Liver (tissue), 9 donors: ENCODE measurements around the gene ACCSL. TPM values are rescaled to one million over a fixed set of nuclear protein-coding genes. Genes with fewer than 3 reads are reported as not detected.

Experiments
- DNase-seq: peaks from one replicate; pipeline ENCODE4 v3.0.0-alpha.2; 2017; ENCODE audit warnings: low spot score
- H3K27ac ChIP-seq, 2 donors: one replicate each; pipeline ENCODE4 v1.7.0; 2013; ENCODE audit warnings: inconsistent platforms in 2 of 2, low read length in 2 of 2, control low read depth in 1 of 2, low read depth in 1 of 2, mild to moderate bottlenecking in 1 of 2
- H3K27me3 ChIP-seq, 4 donors: one replicate each; pipeline versions ENCODE4 v1.6.1 to v1.7.0; 2013; ENCODE audit warnings: low read length in 3 of 4, inconsistent platforms in 1 of 4, mild to moderate bottlenecking in 1 of 4, moderate library complexity in 1 of 4; ENCODE audit not compliant: control insufficient read depth in 4 of 4, insufficient read depth in 4 of 4
- H3K36me3 ChIP-seq, 4 donors: one replicate each; pipeline versions ENCODE4 v1.6.1 to v1.7.0; 2013; ENCODE audit warnings: low read length in 3 of 4, mild to moderate bottlenecking in 3 of 4, low read depth in 1 of 4, moderate library complexity in 1 of 4; ENCODE audit not compliant: control insufficient read depth in 4 of 4, insufficient read depth in 3 of 4
- H3K4me1 ChIP-seq, 4 donors: one replicate each; pipeline versions ENCODE4 v1.6.1 to v1.7.0; 2013; ENCODE audit warnings: low read length in 3 of 4, mild to moderate bottlenecking in 3 of 4, moderate library complexity in 1 of 4; ENCODE audit not compliant: control insufficient read depth in 4 of 4, insufficient read depth in 4 of 4
- H3K4me3 ChIP-seq, 3 donors: one replicate each; pipeline versions ENCODE4 v1.6.1 to v1.7.0; 2013; ENCODE audit warnings: low read length in 3 of 3, control low read depth in 1 of 3, low read depth in 1 of 3, mild to moderate bottlenecking in 1 of 3
- H3K9ac ChIP-seq, 2 donors: one replicate each; pipeline ENCODE4 v1.7.0; 2013; ENCODE audit warnings: low read length in 2 of 2, mild to moderate bottlenecking in 2 of 2, moderate library complexity in 2 of 2, control low read depth in 1 of 2, low read depth in 1 of 2
- H3K9me3 ChIP-seq, 4 donors: one replicate each; pipeline versions ENCODE4 v1.6.1 to v1.7.0; 2013; ENCODE audit warnings: low read length in 3 of 4; ENCODE audit not compliant: control insufficient read depth in 4 of 4
- ATF3 ChIP-seq: IDR thresholded peaks from 2 replicates; pipeline ENCODE4 v1.6.1; 2016; ENCODE audit warnings: antibody characterized with exemption
- CTCF ChIP-seq: fragments of 150-350 bp; IDR thresholded peaks from 2 replicates; pipeline ENCODE4 v1.5.1; 2017; ENCODE audit warnings: improper control_type of control experiment, low read depth, low read length; ENCODE audit not compliant: missing input control
- EGR1 ChIP-seq, 2 donors: IDR thresholded peaks; 2 replicates each; pipeline ENCODE4 v1.6.1; 2016 to 2018; ENCODE audit warnings: antibody characterized with exemption in 2 of 2, low read depth in 2 of 2
- FOXA1 ChIP-seq: IDR thresholded peaks from 2 replicates; pipeline ENCODE4 v1.6.1; 2016; ENCODE audit warnings: antibody characterized with exemption
- FOXA2 ChIP-seq: IDR thresholded peaks from 2 replicates; pipeline ENCODE4 v1.6.1; 2016; ENCODE audit warnings: antibody characterized with exemption
- GABPA ChIP-seq, 2 donors: IDR thresholded peaks in 1 of 2; conservative IDR thresholded peaks in 1 of 2; 2 replicates each; pipeline ENCODE4 v1.6.1; 2016; ENCODE audit warnings: antibody characterized with exemption in 2 of 2, mild to moderate bottlenecking in 1 of 2, moderate library complexity in 1 of 2
- HNF4A ChIP-seq, 2 donors: conservative IDR thresholded peaks; 2 replicates each; pipeline ENCODE4 v1.6.1; 2016; ENCODE audit warnings: antibody characterized with exemption in 2 of 2, mild to moderate bottlenecking in 2 of 2
- HNF4G ChIP-seq: IDR thresholded peaks from 2 replicates; pipeline ENCODE4 v1.6.1; 2016; ENCODE audit warnings: antibody characterized with exemption
- JUND ChIP-seq, 2 donors: IDR thresholded peaks; 2 replicates each; pipeline ENCODE4 v1.6.1; 2016; ENCODE audit warnings: antibody characterized with exemption in 2 of 2
- MAX ChIP-seq: IDR thresholded peaks from 2 replicates; pipeline ENCODE4 v1.6.1; 2016; ENCODE audit warnings: antibody characterized with exemption
- NR2F2 ChIP-seq: IDR thresholded peaks from 2 replicates; pipeline ENCODE4 v1.6.1; 2016; ENCODE audit warnings: antibody characterized with exemption
- RAD21 ChIP-seq, 2 donors: IDR thresholded peaks; 2 replicates each; pipeline ENCODE4 v1.6.1; 2016; ENCODE audit warnings: antibody characterized with exemption in 2 of 2, mild to moderate bottlenecking in 2 of 2
- REST ChIP-seq: IDR thresholded peaks from 2 replicates; pipeline ENCODE4 v1.6.1; 2016; ENCODE audit warnings: antibody characterized with exemption, mild to moderate bottlenecking
- RXRA ChIP-seq, 2 donors: IDR thresholded peaks; 2 replicates each; pipeline ENCODE4 v1.6.1; 2017 to 2018; ENCODE audit warnings: antibody characterized with exemption in 2 of 2, mild to moderate bottlenecking in 1 of 2
- SP1 ChIP-seq: IDR thresholded peaks from 2 replicates; pipeline ENCODE4 v1.6.1; 2018; ENCODE audit warnings: antibody characterized with exemption, mild to moderate bottlenecking
- TAF1 ChIP-seq: conservative IDR thresholded peaks from 2 replicates; pipeline ENCODE4 v1.6.1; 2016; ENCODE audit warnings: antibody characterized with exemption, mild to moderate bottlenecking
- YY1 ChIP-seq: IDR thresholded peaks from 2 replicates; pipeline ENCODE4 v1.6.1; 2016; ENCODE audit warnings: antibody characterized with exemption, mild to moderate bottlenecking
- ZBTB33 ChIP-seq: IDR thresholded peaks from 2 replicates; pipeline ENCODE4 v1.6.1; 2016; ENCODE audit warnings: antibody characterized with exemption
- WGBS: extraction: QIAGEN DNeasy Blood & Tissue Kit; methylation state at CpG from one replicate; pipeline ENCODE4 v1.1.7; 2013; 5-methylcytosine and 5-hydroxymethylcytosine counted together
- polyA plus RNA-seq, 2 donors: library from polyadenylated mRNA; stranded (reverse) in 1 of 2; unstranded in 1 of 2; fragments of 200-250 nt in 1 of 2; fragments of >200 nt in 1 of 2; fragmentation: Nextera tagmentation in 1 of 2; extraction: Ambion mirVana in 1 of 2; gene quantifications; one replicate each; pipeline versions ENCODE4 v1.2.1 to v1.2.3, GENCODE V29; 2013 to 2015
- total RNA-seq, 2 donors: library from RNA; depleted of rRNA; stranded (reverse); fragments of >200 nt; gene quantifications; one replicate each; pipeline ENCODE4 v1.2.3, GENCODE V29; 2014
- donor health status: healthy.
- donor health status: healthy.
- donor health status: healthy.
- donor health status: healthy.
- donor health status: healthy.

ACCSL gene
- total and polyA plus RNA-seq, 4 donors: 0.09 TPM; not detected in 3

GRCh38 chr11:44015624-44016007 is 32.2 kb upstream of the ACCSL start:
- Histone ChIP-seq H3K4me1 (peaks cover 0 to 4% (median 0%) of the 10 kb centered on the region in 4 donors), H3K27ac (no peak overlapping the region), H3K36me3 (no peaks in the 10 kb centered on the region), H3K9me3 (peaks cover 0 to 3% (median 0%) of the 10 kb centered on the region in 4 donors), H3K4me3 (no peak overlapping the region), H3K9ac (no peak overlapping the region), H3K27me3 (no peaks in the 10 kb centered on the region)
- TF ChIP-seq TAF1: no peak
- TF ChIP-seq ZBTB33: no peak
- TF ChIP-seq HNF4G: no peak
- TF ChIP-seq SP1: no peak
- TF ChIP-seq FOXA2: no peak
- TF ChIP-seq FOXA1: no peak
- no peak for TF ChIP-seq RAD21 (IDR thresholded peaks at IDR 0.05)
- TF ChIP-seq REST: no peak
- TF ChIP-seq GABPA (IDR thresholded peaks at IDR 0.05 in 1 of 2, conservative IDR thresholded peaks at IDR 0.05 in 1 of 2): no peak
- TF ChIP-seq HNF4A (conservative IDR thresholded peaks at IDR 0.05): no peak
- TF ChIP-seq EGR1 (IDR thresholded peaks at IDR 0.05; ENCODE audit: low read depth in 2 of 2): no peak
- no peak for TF ChIP-seq ATF3
- TF ChIP-seq JUND (IDR thresholded peaks at IDR 0.05): no peak
- no peak for TF ChIP-seq NR2F2
- no peak for TF ChIP-seq MAX
- no peak for TF ChIP-seq YY1
- TF ChIP-seq RXRA (IDR thresholded peaks at IDR 0.05): no peak
- TF ChIP-seq CTCF: no peak
- DNase-seq: no peak
- whole genome bisulfite sequencing: 90% methylated on average over 3 of the region's 3 CpGs
